IPS-15b (cell line): Measurements from ENCODE around the gene TSPAN2.
A peak's percentile ranks its signal among the peaks of the same experiment; 100 is the strongest.

Experiments
- H3K27me3 ChIP-seq: one replicate; pipeline ENCODE4 v1.6.1; 2013; ENCODE audit warnings: low read length; ENCODE audit not compliant: control insufficient read depth, insufficient read depth
- H3K36me3 ChIP-seq: one replicate; pipeline ENCODE4 v1.6.1; 2013; ENCODE audit warnings: low read length; ENCODE audit not compliant: control insufficient read depth, insufficient read depth
- H3K4me1 ChIP-seq: one replicate; pipeline ENCODE4 v1.6.1; 2013; ENCODE audit warnings: mild to moderate bottlenecking, low read length; ENCODE audit not compliant: control insufficient read depth, insufficient read depth
- H3K4me3 ChIP-seq: one replicate; pipeline ENCODE4 v1.5.1; 2013; ENCODE audit warnings: low read depth, low read length
- H3K9ac ChIP-seq: one replicate; pipeline ENCODE4 v1.6.1; 2013; ENCODE audit warnings: low read depth, mild to moderate bottlenecking, low read length
- H3K9me3 ChIP-seq: one replicate; pipeline ENCODE4 v1.6.1; 2013; ENCODE audit warnings: mild to moderate bottlenecking, low read length; ENCODE audit not compliant: control insufficient read depth, insufficient read depth

Gene TSPAN2

GRCh38 chr1:115112496-115113375 lies 23.4 kb upstream of the TSPAN2 start:
- no peaks in the 10 kb centered on the region for H3K9me3 ChIP-seq
- H3K9ac ChIP-seq = no peak overlapping the region
- peaks cover 12% of the 10 kb centered on the region for H3K4me1 ChIP-seq
- H3K27me3 ChIP-seq = peaks cover 6% of the 10 kb centered on the region
- H3K36me3 ChIP-seq = no peaks in the 10 kb centered on the region
- peak overlapping the region; percentile 3 for H3K4me3 ChIP-seq

- no peak overlapping the region for H3K9ac ChIP-seq
- no peaks in the 10 kb centered on the region for H3K27me3 ChIP-seq
- H3K4me1 ChIP-seq = peaks cover 10% of the 10 kb centered on the region
- H3K4me3 ChIP-seq = no peak overlapping the region
- H3K36me3 ChIP-seq = no peaks in the 10 kb centered on the region
- no peaks in the 10 kb centered on the region for H3K9me3 ChIP-seq
These were observed 18.4 kb upstream of the TSPAN2 start for GRCh38 chr1:115107516-115108260.

DNA sequence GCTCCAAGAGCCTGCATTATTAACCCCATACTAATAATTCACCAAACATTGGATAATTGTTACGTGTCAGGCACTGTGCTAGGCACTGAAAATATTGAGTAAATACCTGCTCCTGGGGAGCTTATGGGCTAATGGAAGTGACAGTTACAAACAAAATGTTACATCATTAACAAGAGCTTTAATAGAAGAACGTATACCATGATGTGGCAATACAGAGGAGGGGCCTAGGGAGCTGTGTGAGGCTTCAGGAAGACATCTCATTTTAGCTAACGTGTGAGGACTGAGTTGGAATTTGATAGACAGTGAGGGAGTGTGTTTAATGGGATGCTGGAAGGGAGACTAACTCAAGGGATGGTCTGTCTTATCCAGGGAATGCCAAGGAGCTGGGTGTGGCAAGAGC lies 16.5 kb upstream of the TSPAN2 start:
- H3K4me3 ChIP-seq = no peak overlapping the region
- no peaks in the 10 kb centered on the region for H3K9me3 ChIP-seq

DNA sequence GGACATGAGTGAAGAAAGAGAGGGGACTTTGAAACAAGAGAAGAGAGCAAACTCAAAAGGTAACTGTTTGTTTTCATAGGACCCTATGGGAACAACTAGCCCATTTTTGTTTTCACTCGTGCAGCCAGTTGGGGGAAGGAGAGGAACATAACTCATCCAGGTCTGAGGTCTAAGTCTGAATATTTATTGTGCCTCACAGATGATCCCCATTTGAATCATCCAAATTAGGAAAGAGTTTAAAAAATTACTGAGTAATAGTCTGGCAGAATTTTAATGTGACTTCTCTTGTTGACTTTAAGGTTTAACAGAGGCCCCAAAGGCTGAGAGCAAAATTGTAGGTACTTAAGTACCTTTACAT lies 10.4 kb upstream of the TSPAN2 start:
- H3K36me3 ChIP-seq = no peaks in the 10 kb centered on the region
- no peaks in the 10 kb centered on the region for H3K9me3 ChIP-seq
- H3K4me1 ChIP-seq = peaks cover 15% of the 10 kb centered on the region
- no peak overlapping the region for H3K4me3 ChIP-seq
- H3K9ac ChIP-seq = no peak overlapping the region
- no peaks in the 10 kb centered on the region for H3K27me3 ChIP-seq

More for the DNA sequence above, 16.5 kb upstream of the TSPAN2 start:
- Histone ChIP-seq H3K9ac (no peak overlapping the region), H3K27me3 (no peaks in the 10 kb centered on the region), H3K4me1 (no peaks in the 10 kb centered on the region), H3K36me3 (no peaks in the 10 kb centered on the region)

DNA sequence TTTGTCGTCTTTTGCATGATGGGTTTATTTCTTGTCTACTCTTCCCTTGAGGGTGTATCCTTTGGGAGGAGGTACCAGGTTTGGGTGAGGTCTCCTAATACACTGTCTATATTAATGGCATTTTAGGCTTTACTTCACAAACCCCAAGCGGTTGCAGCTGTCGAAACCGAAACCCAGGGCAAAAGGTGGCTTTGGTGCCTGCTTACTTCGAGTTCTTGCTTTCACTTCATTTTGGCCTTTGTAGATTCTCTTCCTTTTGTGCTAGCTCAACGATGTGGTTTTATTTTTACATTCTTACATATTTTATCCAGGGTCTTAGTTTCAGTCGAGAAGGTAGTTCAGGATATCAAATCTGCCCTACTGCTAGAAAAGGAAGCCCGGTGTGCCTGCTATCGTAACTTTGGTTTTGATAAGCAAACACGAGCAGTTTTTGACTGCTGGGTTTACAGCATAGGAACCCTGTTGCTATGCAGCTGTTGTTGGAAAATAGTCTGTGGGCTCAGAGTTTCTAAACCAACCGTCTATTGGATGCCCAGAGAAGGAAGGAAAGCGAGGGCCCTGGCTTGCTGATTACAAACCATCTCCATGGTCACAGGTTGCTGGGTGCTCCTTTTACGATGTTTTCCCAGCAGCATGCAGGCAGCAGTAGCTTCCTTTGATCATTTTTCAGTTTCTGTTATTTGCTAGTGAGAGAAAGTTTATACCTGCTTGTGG lies 9.8 kb upstream of the TSPAN2 start:
- H3K36me3 ChIP-seq = no peaks in the 10 kb centered on the region
- H3K9me3 ChIP-seq = no peaks in the 10 kb centered on the region
- H3K4me3 ChIP-seq = no peak overlapping the region

DNA sequence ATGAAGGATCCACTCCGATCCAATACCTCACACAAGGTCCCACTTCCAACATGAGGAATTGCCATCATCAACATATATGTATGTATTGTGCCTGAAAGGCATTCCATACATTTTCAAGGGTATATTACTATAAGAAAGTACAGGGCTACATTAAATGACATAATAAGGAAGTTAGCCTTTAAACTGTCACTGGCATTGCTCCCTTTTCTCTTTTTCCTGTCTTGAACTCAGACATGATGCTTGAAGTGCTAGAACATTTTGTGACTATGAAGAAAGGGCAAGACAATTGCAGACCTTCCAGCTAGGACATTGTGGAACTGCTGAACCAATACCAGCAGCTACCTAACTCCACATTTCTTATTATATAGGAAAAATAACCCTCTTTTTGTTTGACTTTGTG lies 2.9 kb upstream of the TSPAN2 start:
- Histone ChIP-seq H3K4me1 (peaks cover 9% of the 10 kb centered on the region), H3K9me3 (no peaks in the 10 kb centered on the region), H3K4me3 (no peak overlapping the region), H3K36me3 (no peaks in the 10 kb centered on the region), H3K27me3 (peaks cover 4% of the 10 kb centered on the region), H3K9ac (no peak overlapping the region)

More for the DNA sequence above, 9.8 kb upstream of the TSPAN2 start:
- H3K27me3 ChIP-seq = no peaks in the 10 kb centered on the region
- H3K4me1 ChIP-seq = peaks cover 15% of the 10 kb centered on the region
- no peak overlapping the region for H3K9ac ChIP-seq

- H3K4me3 ChIP-seq = no peak overlapping the region
- H3K27me3 ChIP-seq = peaks cover 4% of the 10 kb centered on the region
- H3K9ac ChIP-seq = no peak overlapping the region
- peaks cover 9% of the 10 kb centered on the region for H3K4me1 ChIP-seq
- H3K9me3 ChIP-seq = no peaks in the 10 kb centered on the region
- H3K36me3 ChIP-seq = no peaks in the 10 kb centered on the region
These were observed 2.3 kb upstream of the TSPAN2 start for GRCh38 chr1:115091572-115091971.

DNA sequence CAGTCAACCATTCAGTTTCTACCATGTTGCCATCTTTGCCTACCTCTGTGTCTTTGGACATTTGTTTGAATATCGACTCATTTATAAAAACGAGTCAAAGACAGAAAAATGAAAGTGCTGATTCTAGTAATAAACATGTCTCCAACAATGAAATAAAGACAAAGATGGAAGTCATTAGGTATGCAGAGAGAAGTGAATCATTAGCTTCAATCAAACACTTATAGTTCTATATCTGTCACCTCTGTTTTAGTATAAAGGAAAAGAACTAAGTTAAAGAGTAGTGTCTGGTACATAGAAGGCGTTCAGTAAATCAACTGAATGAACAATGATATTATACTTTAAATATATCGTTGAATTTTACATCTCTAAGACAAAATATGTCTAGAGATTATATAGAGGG lies 1.7 kb upstream of the TSPAN2 start:
- no peak overlapping the region for H3K4me3 ChIP-seq
- H3K27me3 ChIP-seq = peaks cover 4% of the 10 kb centered on the region
- H3K4me1 ChIP-seq = peaks cover 9% of the 10 kb centered on the region
- H3K9me3 ChIP-seq = no peaks in the 10 kb centered on the region
- no peak overlapping the region for H3K9ac ChIP-seq
- no peaks in the 10 kb centered on the region for H3K36me3 ChIP-seq

GRCh38 chr1:115090540-115090939 lies 1.2 kb upstream of the TSPAN2 start:
- Histone ChIP-seq H3K4me1 (peaks cover 12% of the 10 kb centered on the region), H3K4me3 (peak overlapping the region; percentile 24), H3K9me3 (no peaks in the 10 kb centered on the region), H3K9ac (no peak overlapping the region), H3K27me3 (peaks cover 4% of the 10 kb centered on the region), H3K36me3 (no peaks in the 10 kb centered on the region)

GRCh38 chr1:115090186-115090490 lies 835 bp upstream of the TSPAN2 start:
- peaks cover 13% of the 10 kb centered on the region for H3K4me1 ChIP-seq
- no peaks in the 10 kb centered on the region for H3K36me3 ChIP-seq
- H3K9me3 ChIP-seq = no peaks in the 10 kb centered on the region
- peak overlapping the region; percentile 86 for H3K4me3 ChIP-seq
- H3K9ac ChIP-seq = no peak overlapping the region
- H3K27me3 ChIP-seq = peaks cover 4% of the 10 kb centered on the region

DNA sequence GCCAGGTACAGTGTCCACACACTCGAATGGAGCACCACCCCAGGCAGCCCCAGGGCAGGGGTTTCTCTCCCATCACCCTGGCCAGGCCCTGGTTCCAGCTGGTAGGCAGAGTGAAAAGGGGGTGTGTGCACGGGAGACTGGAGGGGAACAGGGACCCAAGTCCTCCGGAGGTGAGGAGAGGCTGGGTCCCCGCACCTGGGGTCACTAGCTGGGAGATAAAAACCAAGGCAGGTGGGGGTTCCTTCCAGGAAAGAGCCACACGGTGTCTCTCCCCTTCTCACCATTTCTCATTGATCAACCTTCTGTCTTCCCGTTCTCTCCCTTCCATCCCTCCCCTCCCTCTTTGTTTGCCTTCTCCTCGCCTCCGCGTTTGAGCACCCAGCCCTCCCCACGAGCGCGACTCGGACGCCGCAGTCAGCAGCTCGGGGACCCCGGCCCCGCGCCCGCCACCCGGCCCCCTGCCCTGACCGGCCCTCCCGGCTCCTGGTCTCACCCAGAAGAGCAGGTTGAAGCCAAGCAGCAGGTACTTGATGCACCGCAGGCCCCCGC lies 358 bp downstream of the TSPAN2 start:
- peaks cover 4% of the 10 kb centered on the region for H3K27me3 ChIP-seq
- peak overlapping the region; percentile 77 for H3K4me3 ChIP-seq
- H3K36me3 ChIP-seq = no peaks in the 10 kb centered on the region
- H3K4me1 ChIP-seq = peaks cover 19% of the 10 kb centered on the region
- H3K9me3 ChIP-seq = no peaks in the 10 kb centered on the region
- H3K9ac ChIP-seq = peak overlapping the region; percentile 49
